ENCODE data around the gene MMGT1.

Gene MMGT1

DNA sequence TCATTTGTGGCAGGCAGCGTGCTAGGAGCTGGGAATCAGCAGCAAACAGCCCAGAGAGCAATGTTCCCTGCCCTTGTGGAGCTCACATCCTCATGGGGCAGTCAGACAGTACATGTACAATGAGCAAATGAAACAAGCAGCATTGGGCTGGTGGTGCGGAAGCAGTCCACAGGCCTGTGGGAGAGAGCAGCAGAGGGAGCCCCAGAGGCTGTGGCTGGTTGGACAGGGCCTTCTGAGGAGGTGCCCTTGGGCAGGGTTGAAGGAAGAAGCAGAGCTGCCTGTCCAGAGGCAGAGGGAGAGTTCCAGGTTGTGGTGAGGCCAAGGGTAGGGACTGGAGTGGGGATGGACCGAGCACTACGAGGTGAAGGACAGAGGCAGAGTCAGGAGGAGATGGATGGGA, 22.5 kb downstream of the MMGT1 start:
- no peak for TF ChIP-seq YY1 (IDR thresholded peaks at IDR 0.05; ENCODE audit: low read depth)
- no peak for TF ChIP-seq NFIC (IDR thresholded peaks at IDR 0.05)
- TF ChIP-seq EGR1 (IDR thresholded peaks at IDR 0.05) = no peak
- no peak for TF ChIP-seq EP300 (IDR thresholded peaks at IDR 0.05; ENCODE audit: borderline replicate concordance)
- no peak for TF ChIP-seq FOXM1 (IDR thresholded peaks at IDR 0.05; ENCODE audit: borderline replicate concordance, low read depth)
- no peak for TF ChIP-seq CREB1 (IDR thresholded peaks at IDR 0.05; ENCODE audit: low read depth)
- TF ChIP-seq, protein P1, sequence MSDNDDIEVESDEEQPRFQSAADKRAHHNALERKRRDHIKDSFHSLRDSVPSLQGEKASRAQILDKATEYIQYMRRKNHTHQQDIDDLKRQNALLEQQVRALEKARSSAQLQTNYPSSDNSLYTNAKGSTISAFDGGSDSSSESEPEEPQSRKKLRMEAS (IDR thresholded peaks at IDR 0.05) = no peak
- no peak for TF ChIP-seq TCF12 (IDR thresholded peaks at IDR 0.05; ENCODE audit: low read depth)
- no peak for TF ChIP-seq REST (IDR thresholded peaks at IDR 0.05; ENCODE audit: low read depth)
- TF ChIP-seq RAD21 (IDR thresholded peaks at IDR 0.05; ENCODE audit: low read depth) = no peak
- TF ChIP-seq TEAD4 (IDR thresholded peaks at IDR 0.05) = no peak
- no peak for TF ChIP-seq CEBPB (IDR thresholded peaks at IDR 0.05)
- no peak for TF ChIP-seq TAF1 (IDR thresholded peaks at IDR 0.05; ENCODE audit: low read depth)
- no peak for TF ChIP-seq ZBTB7A (IDR thresholded peaks at IDR 0.05; ENCODE audit: low read depth)
- TF ChIP-seq, protein P2, sequence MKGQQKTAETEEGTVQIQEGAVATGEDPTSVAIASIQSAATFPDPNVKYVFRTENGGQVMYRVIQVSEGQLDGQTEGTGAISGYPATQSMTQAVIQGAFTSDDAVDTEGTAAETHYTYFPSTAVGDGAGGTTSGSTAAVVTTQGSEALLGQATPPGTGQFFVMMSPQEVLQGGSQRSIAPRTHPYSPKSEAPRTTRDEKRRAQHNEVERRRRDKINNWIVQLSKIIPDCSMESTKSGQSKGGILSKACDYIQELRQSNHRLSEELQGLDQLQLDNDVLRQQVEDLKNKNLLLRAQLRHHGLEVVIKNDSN (IDR thresholded peaks at IDR 0.05) = no peak

DNA sequence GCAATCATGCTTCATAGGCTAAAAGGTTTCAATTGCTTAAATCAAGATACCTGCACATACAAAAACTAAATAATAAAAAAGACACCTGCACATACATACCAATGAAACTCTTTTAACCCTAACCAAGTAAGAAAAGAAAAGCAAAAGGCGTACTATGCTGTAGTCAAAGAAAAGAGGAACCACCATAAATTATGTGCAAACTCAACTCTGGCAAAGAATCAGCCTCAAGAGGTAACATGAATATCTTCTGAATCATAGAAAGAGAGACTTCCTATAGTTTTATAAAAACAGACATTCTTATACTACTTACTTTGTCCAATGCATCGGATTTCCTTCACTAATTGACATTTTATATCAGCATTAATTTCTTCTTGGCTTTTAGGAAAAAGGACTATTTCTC, 29.3 kb downstream of the MMGT1 start:
- TF ChIP-seq, protein P2 (IDR thresholded peaks at IDR 0.05) = no peak
- TF ChIP-seq REST (IDR thresholded peaks at IDR 0.05; ENCODE audit: low read depth) (no peak), NFIC (IDR thresholded peaks at IDR 0.05) (no peak), TCF12 (IDR thresholded peaks at IDR 0.05; ENCODE audit: low read depth) (no peak), CREB1 (IDR thresholded peaks at IDR 0.05; ENCODE audit: low read depth) (no peak), TAF1 (IDR thresholded peaks at IDR 0.05; ENCODE audit: low read depth) (no peak), RAD21 (IDR thresholded peaks at IDR 0.05; ENCODE audit: low read depth) (no peak), EGR1 (IDR thresholded peaks at IDR 0.05) (no peak), YY1 (IDR thresholded peaks at IDR 0.05; ENCODE audit: low read depth) (no peak), FOXM1 (IDR thresholded peaks at IDR 0.05; ENCODE audit: borderline replicate concordance, low read depth) (no peak), TEAD4 (IDR thresholded peaks at IDR 0.05) (no peak)
- TF ChIP-seq, protein P1 (IDR thresholded peaks at IDR 0.05) = no peak

DNA sequence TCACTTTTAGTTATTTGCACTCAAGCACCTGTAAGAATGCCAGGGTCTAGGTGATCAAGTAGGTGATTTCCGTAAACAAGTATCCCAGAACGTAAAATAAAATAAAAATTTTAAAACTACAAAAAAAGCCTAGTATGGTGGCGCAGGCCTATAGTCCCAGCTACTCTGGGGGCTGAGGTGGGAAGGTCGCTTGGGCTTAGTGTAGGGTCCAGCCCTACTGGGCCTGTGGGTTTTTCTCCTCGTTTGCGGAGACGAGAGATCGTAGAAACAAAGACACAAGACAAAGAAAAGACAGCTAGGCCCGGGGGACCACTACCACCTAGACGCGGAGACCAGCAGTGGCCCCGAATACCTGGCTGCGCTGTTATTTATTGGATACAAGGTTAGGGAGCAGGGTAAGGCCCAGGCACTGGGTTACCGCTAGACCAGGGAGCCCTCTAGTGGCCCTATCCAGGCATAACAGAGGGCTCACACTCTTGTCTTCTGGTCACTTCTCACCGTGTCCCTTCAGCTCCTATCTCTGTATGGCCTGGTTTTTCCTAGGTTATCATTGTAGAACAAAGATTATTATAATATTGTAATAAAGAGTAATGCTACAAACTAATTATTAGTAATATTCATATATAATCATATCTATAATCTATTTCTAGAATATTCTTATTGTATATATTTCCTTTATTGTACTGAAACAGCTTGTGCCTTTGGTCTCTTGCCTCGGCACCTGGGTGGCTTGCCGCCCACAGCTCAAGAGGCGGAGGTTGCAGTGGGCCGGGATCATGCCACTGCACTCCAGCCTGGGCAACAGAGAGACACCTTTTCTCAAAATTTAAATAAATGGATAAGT, 41.9 kb downstream of the MMGT1 start:
- TF ChIP-seq NFIC (IDR thresholded peaks at IDR 0.05) (no peak), REST (IDR thresholded peaks at IDR 0.05; ENCODE audit: low read depth) (no peak), RAD21 (IDR thresholded peaks at IDR 0.05; ENCODE audit: low read depth) (peak; percentile 62), FOXM1 (IDR thresholded peaks at IDR 0.05; ENCODE audit: borderline replicate concordance, low read depth) (no peak), EGR1 (IDR thresholded peaks at IDR 0.05) (no peak)

DNA sequence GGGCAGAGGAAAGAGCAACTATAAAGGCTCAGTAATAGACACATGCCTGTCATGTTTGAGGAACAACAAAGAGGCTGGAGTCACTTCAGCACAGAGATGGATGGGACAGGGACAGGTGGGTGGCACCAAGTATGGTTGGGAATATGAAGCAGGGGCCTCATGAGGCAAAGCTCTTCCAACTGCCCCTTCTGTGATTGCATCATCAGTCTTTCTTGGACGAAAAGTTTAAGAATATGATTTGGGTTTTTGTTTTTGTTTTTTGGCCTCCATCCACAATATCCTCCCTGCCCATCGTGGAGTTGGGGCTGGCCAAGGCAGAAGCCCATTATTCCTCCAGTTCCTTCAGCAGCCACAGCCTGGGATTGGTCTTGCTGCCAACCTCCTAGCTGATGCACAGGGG, 45.9 kb downstream of the MMGT1 start:
- TF ChIP-seq FOXM1 (IDR thresholded peaks at IDR 0.05; ENCODE audit: borderline replicate concordance, low read depth) (no peak), EGR1 (IDR thresholded peaks at IDR 0.05) (no peak), TEAD4 (IDR thresholded peaks at IDR 0.05) (no peak), NFIC (IDR thresholded peaks at IDR 0.05) (no peak), EP300 (IDR thresholded peaks at IDR 0.05; ENCODE audit: borderline replicate concordance) (no peak), TAF1 (IDR thresholded peaks at IDR 0.05; ENCODE audit: low read depth) (no peak), ZBTB7A (IDR thresholded peaks at IDR 0.05; ENCODE audit: low read depth) (no peak), TCF12 (IDR thresholded peaks at IDR 0.05; ENCODE audit: low read depth) (no peak), REST (IDR thresholded peaks at IDR 0.05; ENCODE audit: low read depth) (no peak), CREB1 (IDR thresholded peaks at IDR 0.05; ENCODE audit: low read depth) (no peak), CEBPB (IDR thresholded peaks at IDR 0.05) (no peak), RAD21 (IDR thresholded peaks at IDR 0.05; ENCODE audit: low read depth) (no peak), YY1 (IDR thresholded peaks at IDR 0.05; ENCODE audit: low read depth) (no peak)
- TF ChIP-seq, protein P1 (IDR thresholded peaks at IDR 0.05) = no peak
- TF ChIP-seq, protein P2 (IDR thresholded peaks at IDR 0.05) = no peak

Measured in Ishikawa (cell line).